ENCODE measurements around the gene CD63.
"Not testable (repeated sequence)": the region's sequence is repeated elsewhere in the genome, so short reads cannot be mapped to it uniquely, and the experiment has no call there.

Gene CD63

GRCh38 chr12:55728939-55729818 is at the start of gene CD63:
CD63 (minus strand) TSS chr12:55729009; CDS start chr12:55728341, 668 bp downstream.
- Histone ChIP-seq H3K4me3 (ENCODE audit: low read length in 2 of 2) (peak within 1 kb of the TSS; percentile 85 to 89), H3K27ac (ENCODE audit: low read length) (peak within 1 kb of the TSS; percentile 100), H3K4me1 (ENCODE audit: control insufficient read depth, insufficient read depth, low read length) (peaks cover 65% of the 10 kb centered on the region), H3K36me3 (ENCODE audit: control insufficient read depth in 2 of 2, insufficient read depth in 2 of 2, low read length in 2 of 2) (peaks cover 25 to 28% of the 10 kb centered on the region in 2 donors), H3K27me3 (ENCODE audit: control insufficient read depth in 1 of 2, insufficient read depth in 2 of 2, low read length in 2 of 2) (no peaks in the 10 kb centered on the region), H3K9ac (ENCODE audit: low read length in 2 of 2) (peak within 1 kb of the TSS; percentile 90 to 92), H3K9me3 (ENCODE audit: control insufficient read depth in 2 of 2, low read length in 2 of 2) (no peaks in the 10 kb centered on the region)

GRCh38 chr12:55777856-55778255 is 49.0 kb upstream of the CD63 start:
- Histone ChIP-seq H3K27ac (ENCODE audit: low read length) (no peak overlapping the region), H3K9ac (ENCODE audit: low read length in 2 of 2) (no peak overlapping the region), H3K9me3 (ENCODE audit: control insufficient read depth in 2 of 2, low read length in 2 of 2) (no peaks in the 10 kb centered on the region), H3K4me3 (ENCODE audit: low read length in 2 of 2) (no peak overlapping the region), H3K27me3 (ENCODE audit: control insufficient read depth in 1 of 2, insufficient read depth in 2 of 2, low read length in 2 of 2) (no peaks in the 10 kb centered on the region), H3K36me3 (ENCODE audit: control insufficient read depth in 2 of 2, insufficient read depth in 2 of 2, low read length in 2 of 2) (peaks cover 19 to 21% of the 10 kb centered on the region in 2 donors), H3K4me1 (ENCODE audit: control insufficient read depth, insufficient read depth, low read length) (no peaks in the 10 kb centered on the region)

- Histone ChIP-seq H3K27ac (ENCODE audit: low read length) (no peak overlapping the region), H3K4me3 (ENCODE audit: low read length in 2 of 2) (no peak overlapping the region), H3K27me3 (ENCODE audit: control insufficient read depth in 1 of 2, insufficient read depth in 2 of 2, low read length in 2 of 2) (no peaks in the 10 kb centered on the region), H3K9me3 (ENCODE audit: control insufficient read depth in 2 of 2, low read length in 2 of 2) (no peaks in the 10 kb centered on the region), H3K4me1 (ENCODE audit: control insufficient read depth, insufficient read depth, low read length) (no peaks in the 10 kb centered on the region), H3K36me3 (ENCODE audit: control insufficient read depth in 2 of 2, insufficient read depth in 2 of 2, low read length in 2 of 2) (peaks cover 8 to 12% of the 10 kb centered on the region in 2 donors), H3K9ac (ENCODE audit: low read length in 2 of 2) (no peak overlapping the region)
Measured at GRCh38 chr12:55771736-55772135, 42.9 kb upstream of the CD63 start.

- Histone ChIP-seq H3K36me3 (ENCODE audit: control insufficient read depth in 2 of 2, insufficient read depth in 2 of 2, low read length in 2 of 2) (peaks cover 14 to 21% of the 10 kb centered on the region in 2 donors), H3K27ac (ENCODE audit: low read length) (no peak overlapping the region), H3K9ac (ENCODE audit: low read length in 2 of 2) (no peak overlapping the region), H3K4me3 (ENCODE audit: low read length in 2 of 2) (no peak overlapping the region), H3K4me1 (ENCODE audit: control insufficient read depth, insufficient read depth, low read length) (no peaks in the 10 kb centered on the region), H3K9me3 (ENCODE audit: control insufficient read depth in 2 of 2, low read length in 2 of 2) (no peaks in the 10 kb centered on the region), H3K27me3 (ENCODE audit: control insufficient read depth in 1 of 2, insufficient read depth in 2 of 2, low read length in 2 of 2) (no peaks in the 10 kb centered on the region)
Measured at GRCh38 chr12:55767156-55767555, 38.3 kb upstream of the CD63 start.

GRCh38 chr12:55765736-55766290 is 37.0 kb upstream of the CD63 start:
- peaks cover 10 to 18% of the 10 kb centered on the region in 2 donors for H3K36me3 ChIP-seq (ENCODE audit: control insufficient read depth in 2 of 2, insufficient read depth in 2 of 2, low read length in 2 of 2)
- no peak overlapping the region for H3K27ac ChIP-seq (ENCODE audit: low read length)
- no peak overlapping the region for H3K4me3 ChIP-seq (ENCODE audit: low read length in 2 of 2)
- no peaks in the 10 kb centered on the region for H3K4me1 ChIP-seq (ENCODE audit: control insufficient read depth, insufficient read depth, low read length)
- H3K9me3 ChIP-seq (ENCODE audit: control insufficient read depth in 2 of 2, low read length in 2 of 2): no peaks in the 10 kb centered on the region
- no peak overlapping the region for H3K9ac ChIP-seq (ENCODE audit: low read length in 2 of 2)
- H3K27me3 ChIP-seq (ENCODE audit: control insufficient read depth in 1 of 2, insufficient read depth in 2 of 2, low read length in 2 of 2): no peaks in the 10 kb centered on the region

- Histone ChIP-seq H3K27me3 (ENCODE audit: control insufficient read depth in 1 of 2, insufficient read depth in 2 of 2, low read length in 2 of 2) (no peaks in the 10 kb centered on the region), H3K36me3 (ENCODE audit: control insufficient read depth in 2 of 2, insufficient read depth in 2 of 2, low read length in 2 of 2) (peaks cover 20 to 22% of the 10 kb centered on the region in 2 donors)
Measured at GRCh38 chr12:55762646-55763045, 33.8 kb upstream of the CD63 start.

GRCh38 chr12:55760663-55761062 is 31.9 kb upstream of the CD63 start:
- no peaks in the 10 kb centered on the region for H3K4me1 ChIP-seq (ENCODE audit: control insufficient read depth, insufficient read depth, low read length)
- peaks cover 31 to 32% of the 10 kb centered on the region in 2 donors for H3K36me3 ChIP-seq (ENCODE audit: control insufficient read depth in 2 of 2, insufficient read depth in 2 of 2, low read length in 2 of 2)
- H3K27ac ChIP-seq (ENCODE audit: low read length): no peak overlapping the region
- no peak overlapping the region for H3K4me3 ChIP-seq (ENCODE audit: low read length in 2 of 2)
- no peaks in the 10 kb centered on the region for H3K9me3 ChIP-seq (ENCODE audit: control insufficient read depth in 2 of 2, low read length in 2 of 2)
- H3K9ac ChIP-seq (ENCODE audit: low read length in 2 of 2): no peak overlapping the region
- H3K27me3 ChIP-seq (ENCODE audit: control insufficient read depth in 1 of 2, insufficient read depth in 2 of 2, low read length in 2 of 2): no peaks in the 10 kb centered on the region

More at GRCh38 chr12:55762646-55763045, 33.8 kb upstream of the CD63 start:
- Histone ChIP-seq H3K4me1 (ENCODE audit: control insufficient read depth, insufficient read depth, low read length) (no peaks in the 10 kb centered on the region), H3K27ac (ENCODE audit: low read length) (no peak overlapping the region), H3K9ac (ENCODE audit: low read length in 2 of 2) (no peak overlapping the region), H3K4me3 (ENCODE audit: low read length in 2 of 2) (no peak overlapping the region), H3K9me3 (ENCODE audit: control insufficient read depth in 2 of 2, low read length in 2 of 2) (no peaks in the 10 kb centered on the region)

- H3K36me3 ChIP-seq (ENCODE audit: control insufficient read depth in 2 of 2, insufficient read depth in 2 of 2, low read length in 2 of 2): peaks cover 28 to 36% of the 10 kb centered on the region in 2 donors
- not testable (repeated sequence) for H3K27ac ChIP-seq (ENCODE audit: low read length); H3K27me3 ChIP-seq (ENCODE audit: control insufficient read depth in 1 of 2, insufficient read depth in 2 of 2, low read length in 2 of 2); H3K9ac ChIP-seq (ENCODE audit: low read length in 2 of 2); H3K9me3 ChIP-seq (ENCODE audit: control insufficient read depth in 2 of 2, low read length in 2 of 2); H3K4me1 ChIP-seq (ENCODE audit: control insufficient read depth, insufficient read depth, low read length); H3K4me3 ChIP-seq (ENCODE audit: low read length in 2 of 2)
Measured at GRCh38 chr12:55758575-55758974, 29.8 kb upstream of the CD63 start.

GRCh38 chr12:55757701-55758100 is 28.9 kb upstream of the CD63 start:
- peaks cover 29 to 38% of the 10 kb centered on the region in 2 donors for H3K36me3 ChIP-seq (ENCODE audit: control insufficient read depth in 2 of 2, insufficient read depth in 2 of 2, low read length in 2 of 2)
- no peak overlapping the region for H3K4me3 ChIP-seq (ENCODE audit: low read length in 2 of 2)
- no peak overlapping the region for H3K9ac ChIP-seq (ENCODE audit: low read length in 2 of 2)
- no peak overlapping the region for H3K27ac ChIP-seq (ENCODE audit: low read length)
- H3K4me1 ChIP-seq (ENCODE audit: control insufficient read depth, insufficient read depth, low read length): no peaks in the 10 kb centered on the region
- no peaks in the 10 kb centered on the region for H3K9me3 ChIP-seq (ENCODE audit: control insufficient read depth in 2 of 2, low read length in 2 of 2)
- no peaks in the 10 kb centered on the region for H3K27me3 ChIP-seq (ENCODE audit: control insufficient read depth in 1 of 2, insufficient read depth in 2 of 2, low read length in 2 of 2)

GRCh38 chr12:55755246-55755645 is 26.4 kb upstream of the CD63 start:
- Histone ChIP-seq H3K36me3 (ENCODE audit: control insufficient read depth in 2 of 2, insufficient read depth in 2 of 2, low read length in 2 of 2) (peaks cover 29 to 59% of the 10 kb centered on the region in 2 donors), H3K9me3 (ENCODE audit: control insufficient read depth in 2 of 2, low read length in 2 of 2) (no peaks in the 10 kb centered on the region), H3K27me3 (ENCODE audit: control insufficient read depth in 1 of 2, insufficient read depth in 2 of 2, low read length in 2 of 2) (no peaks in the 10 kb centered on the region), H3K4me3 (ENCODE audit: low read length in 2 of 2) (no peak overlapping the region), H3K27ac (ENCODE audit: low read length) (no peak overlapping the region), H3K4me1 (ENCODE audit: control insufficient read depth, insufficient read depth, low read length) (no peaks in the 10 kb centered on the region), H3K9ac (ENCODE audit: low read length in 2 of 2) (no peak overlapping the region)
